ENCODE data around the gene ZC3H8. TPM values are rescaled to one million over a fixed set of nuclear protein-coding genes. Genes with fewer than 3 reads are reported as not detected.

Gene ZC3H8
- total and polyA plus RNA-seq, 9 donors = 12.1 to 16.2 (median 15.2) TPM

- DNase-seq = no peak
- H3K4me1 ChIP-seq (ENCODE audit: control insufficient read depth, insufficient read depth, low read length) = peaks cover 3% of the 10 kb centered on the region
- no peak overlapping the region for H3K27ac ChIP-seq (ENCODE audit: low read length)
- H3K4me3 ChIP-seq (ENCODE audit: low read length) = no peak overlapping the region
- H3K27me3 ChIP-seq (ENCODE audit: control insufficient read depth, insufficient read depth, low read length) = no peaks in the 10 kb centered on the region
- peaks cover 3% of the 10 kb centered on the region for H3K9me3 ChIP-seq (replicated peaks; ENCODE audit: control insufficient read depth, low read depth, low read length)
- no peaks in the 10 kb centered on the region for H3K36me3 ChIP-seq (ENCODE audit: control insufficient read depth, insufficient read depth, low read length)
These were observed 8.0 kb upstream of the ZC3H8 start for GRCh38 chr2:112262876-112263275.

GRCh38 chr2:112260295-112260625 lies 5.4 kb upstream of the ZC3H8 start:
- WGBS (ENCODE audit: insufficient coverage) = 95% methylated on average over 2 of the region's 3 CpGs

GRCh38 chr2:112259509-112260294 lies 4.9 kb upstream of the ZC3H8 start:
- Histone ChIP-seq H3K27ac (ENCODE audit: low read length) (no peak overlapping the region), H3K9me3 (replicated peaks; ENCODE audit: control insufficient read depth, low read depth, low read length) (peaks cover 3% of the 10 kb centered on the region), H3K27me3 (ENCODE audit: control insufficient read depth, insufficient read depth, low read length) (no peaks in the 10 kb centered on the region), H3K4me1 (ENCODE audit: control insufficient read depth, insufficient read depth, low read length) (peaks cover 3% of the 10 kb centered on the region), H3K4me3 (ENCODE audit: low read length) (no peak overlapping the region), H3K36me3 (ENCODE audit: control insufficient read depth, insufficient read depth, low read length) (no peaks in the 10 kb centered on the region)
- 20% methylated on average over 14 of the region's 15 CpGs for WGBS (ENCODE audit: insufficient coverage)
- DNase-seq = peak; percentile 88

More at GRCh38 chr2:112260295-112260625, 5.4 kb upstream of the ZC3H8 start:
- Histone ChIP-seq H3K4me3 (ENCODE audit: low read length) (no peak overlapping the region), H3K27me3 (ENCODE audit: control insufficient read depth, insufficient read depth, low read length) (no peaks in the 10 kb centered on the region), H3K27ac (ENCODE audit: low read length) (no peak overlapping the region), H3K36me3 (ENCODE audit: control insufficient read depth, insufficient read depth, low read length) (no peaks in the 10 kb centered on the region), H3K9me3 (replicated peaks; ENCODE audit: control insufficient read depth, low read depth, low read length) (peaks cover 3% of the 10 kb centered on the region), H3K4me1 (ENCODE audit: control insufficient read depth, insufficient read depth, low read length) (peaks cover 3% of the 10 kb centered on the region)
- no peak for DNase-seq

- Histone ChIP-seq H3K27me3 (ENCODE audit: control insufficient read depth, insufficient read depth, low read length) (no peaks in the 10 kb centered on the region), H3K36me3 (ENCODE audit: control insufficient read depth, insufficient read depth, low read length) (no peaks in the 10 kb centered on the region), H3K4me1 (ENCODE audit: control insufficient read depth, insufficient read depth, low read length) (peaks cover 3% of the 10 kb centered on the region), H3K4me3 (ENCODE audit: low read length) (no peak overlapping the region), H3K9me3 (replicated peaks; ENCODE audit: control insufficient read depth, low read depth, low read length) (peaks cover 1% of the 10 kb centered on the region), H3K27ac (ENCODE audit: low read length) (no peak overlapping the region)
- WGBS (ENCODE audit: insufficient coverage) = 72% methylated on average over 4 of the region's 4 CpGs
- DNase-seq = no peak
These were observed 2.7 kb upstream of the ZC3H8 start for GRCh38 chr2:112257575-112257974.

- H3K36me3 ChIP-seq (ENCODE audit: control insufficient read depth, insufficient read depth, low read length) = no peaks in the 10 kb centered on the region
- H3K27ac ChIP-seq (ENCODE audit: low read length) = no peak overlapping the region
- WGBS (ENCODE audit: insufficient coverage) = no CpG with 5 or more reads among the region's 2 CpGs
These were observed 1.8 kb upstream of the ZC3H8 start for GRCh38 chr2:112256654-112257053.

GRCh38 chr2:112255875-112256274 lies 1.0 kb upstream of the ZC3H8 start:
- Histone ChIP-seq H3K27me3 (ENCODE audit: control insufficient read depth, insufficient read depth, low read length) (no peaks in the 10 kb centered on the region), H3K36me3 (ENCODE audit: control insufficient read depth, insufficient read depth, low read length) (no peaks in the 10 kb centered on the region), H3K4me1 (ENCODE audit: control insufficient read depth, insufficient read depth, low read length) (peaks cover 3% of the 10 kb centered on the region), H3K27ac (ENCODE audit: low read length) (no peak overlapping the region), H3K9me3 (replicated peaks; ENCODE audit: control insufficient read depth, low read depth, low read length) (no peaks in the 10 kb centered on the region), H3K4me3 (ENCODE audit: low read length) (no peak overlapping the region)
- peak; percentile 32 for DNase-seq
- no CpG with 5 or more reads among the region's 2 CpGs for WGBS (ENCODE audit: insufficient coverage)

More at GRCh38 chr2:112256654-112257053, 1.8 kb upstream of the ZC3H8 start:
- no peak overlapping the region for H3K4me3 ChIP-seq (ENCODE audit: low read length)
- no peaks in the 10 kb centered on the region for H3K9me3 ChIP-seq (replicated peaks; ENCODE audit: control insufficient read depth, low read depth, low read length)
- H3K27me3 ChIP-seq (ENCODE audit: control insufficient read depth, insufficient read depth, low read length) = no peaks in the 10 kb centered on the region
- peaks cover 3% of the 10 kb centered on the region for H3K4me1 ChIP-seq (ENCODE audit: control insufficient read depth, insufficient read depth, low read length)
- DNase-seq = no peak

- no peak overlapping the region for H3K27ac ChIP-seq (ENCODE audit: low read length)
- no peaks in the 10 kb centered on the region for H3K4me1 ChIP-seq (ENCODE audit: control insufficient read depth, insufficient read depth, low read length)
- WGBS (ENCODE audit: insufficient coverage) = no CpG with 5 or more reads among the region's 5 CpGs
- no peaks in the 10 kb centered on the region for H3K27me3 ChIP-seq (ENCODE audit: control insufficient read depth, insufficient read depth, low read length)
- no peaks in the 10 kb centered on the region for H3K9me3 ChIP-seq (replicated peaks; ENCODE audit: control insufficient read depth, low read depth, low read length)
- H3K36me3 ChIP-seq (ENCODE audit: control insufficient read depth, insufficient read depth, low read length) = peaks cover 5% of the 10 kb centered on the region
- DNase-seq = no peak
- H3K4me3 ChIP-seq (ENCODE audit: low read length) = no peak overlapping the region
These were observed 1.5 kb downstream of the ZC3H8 start for GRCh38 chr2:112253261-112253815.

GRCh38 chr2:112251271-112251670 lies 3.6 kb downstream of the ZC3H8 start:
- no peak overlapping the region for H3K27ac ChIP-seq (ENCODE audit: low read length)
- peaks cover 1% of the 10 kb centered on the region for H3K9me3 ChIP-seq (replicated peaks; ENCODE audit: control insufficient read depth, low read depth, low read length)
- 67% methylated on average over 1 of the region's 3 CpGs for WGBS (ENCODE audit: insufficient coverage)
- no peaks in the 10 kb centered on the region for H3K4me1 ChIP-seq (ENCODE audit: control insufficient read depth, insufficient read depth, low read length)
- H3K27me3 ChIP-seq (ENCODE audit: control insufficient read depth, insufficient read depth, low read length) = no peaks in the 10 kb centered on the region
- no peak overlapping the region for H3K4me3 ChIP-seq (ENCODE audit: low read length)
- no peak for DNase-seq
- H3K36me3 ChIP-seq (ENCODE audit: control insufficient read depth, insufficient read depth, low read length) = peaks cover 19% of the 10 kb centered on the region

GRCh38 chr2:112244854-112245253 lies 10.0 kb downstream of the ZC3H8 start:
- Histone ChIP-seq H3K27ac (ENCODE audit: low read length) (no peak overlapping the region), H3K4me3 (ENCODE audit: low read length) (no peak overlapping the region), H3K36me3 (ENCODE audit: control insufficient read depth, insufficient read depth, low read length) (peaks cover 26% of the 10 kb centered on the region), H3K27me3 (ENCODE audit: control insufficient read depth, insufficient read depth, low read length) (no peaks in the 10 kb centered on the region), H3K4me1 (ENCODE audit: control insufficient read depth, insufficient read depth, low read length) (no peaks in the 10 kb centered on the region), H3K9me3 (replicated peaks; ENCODE audit: control insufficient read depth, low read depth, low read length) (peaks cover 3% of the 10 kb centered on the region)
- WGBS (ENCODE audit: insufficient coverage) = 100% methylated on average over 1 of the region's 1 CpG
- DNase-seq = no peak

- no peak overlapping the region for H3K27ac ChIP-seq (ENCODE audit: low read length)
- no peaks in the 10 kb centered on the region for H3K27me3 ChIP-seq (ENCODE audit: control insufficient read depth, insufficient read depth, low read length)
- no CpG with 5 or more reads among the region's 4 CpGs for WGBS (ENCODE audit: insufficient coverage)
- DNase-seq = no peak
- H3K4me3 ChIP-seq (ENCODE audit: low read length) = no peak overlapping the region
- peaks cover 3% of the 10 kb centered on the region for H3K9me3 ChIP-seq (replicated peaks; ENCODE audit: control insufficient read depth, low read depth, low read length)
- no peaks in the 10 kb centered on the region for H3K4me1 ChIP-seq (ENCODE audit: control insufficient read depth, insufficient read depth, low read length)
- peaks cover 21% of the 10 kb centered on the region for H3K36me3 ChIP-seq (ENCODE audit: control insufficient read depth, insufficient read depth, low read length)
These were observed 11.6 kb downstream of the ZC3H8 start for GRCh38 chr2:112243233-112243632.
